Calu3 (cell line): ENCODE data around the gene TMTC4. TPM values are rescaled to one million over a fixed set of nuclear protein-coding genes. Genes with fewer than 3 reads are reported as not detected.

Source experiments
- BruUV-seq: library from RNA; stranded (reverse); fragments of 400-500 nt; replicated peaks from 2 replicates; lab custom pipeline; 2021; lab: Mats Ljungman, UMichigan
- CTCF ChIA-PET: fragments of 300-600 bp; sonication (Branson Sonifier 250); formaldehyde crosslinking; loops from one replicate; lab custom pipeline; 2022; ENCODE audit warnings: antibody characterized with exemption; lab: Charles Lee
- DNase-seq: peaks from one replicate; pipeline ENCODE4 v3.0.0; 2022
- H3K27ac Mint-ChIP-seq: one replicate; pipeline ENCODE4 v1.8.0; 2022; ENCODE audit warnings: mixed read lengths; ENCODE audit not compliant: unreplicated experiment
- H3K27me3 Mint-ChIP-seq: one replicate; pipeline ENCODE4 v1.8.0; 2022; ENCODE audit warnings: mixed read lengths; ENCODE audit not compliant: unreplicated experiment
- H3K36me3 Mint-ChIP-seq: one replicate; pipeline ENCODE4 v1.8.0; 2022; ENCODE audit warnings: mild to moderate bottlenecking, moderate library complexity, mixed read lengths; ENCODE audit not compliant: insufficient read depth, unreplicated experiment
- H3K4me1 Mint-ChIP-seq: one replicate; pipeline ENCODE4 v1.8.0; 2022; ENCODE audit warnings: mild to moderate bottlenecking, low read depth, mixed read lengths; ENCODE audit not compliant: unreplicated experiment
- H3K4me3 Mint-ChIP-seq: one replicate; pipeline ENCODE4 v1.8.0; 2022; ENCODE audit warnings: mild to moderate bottlenecking, low read depth, moderate library complexity, mixed read lengths; ENCODE audit not compliant: unreplicated experiment
- H3K9me3 Mint-ChIP-seq: one replicate; pipeline ENCODE4 v1.8.0; 2022; ENCODE audit warnings: low read depth, mixed read lengths; ENCODE audit not compliant: unreplicated experiment
- CTCF ChIP-seq: fragments of 200-600 bp; IDR thresholded peaks from one replicate; pipeline ENCODE4 v1.8.0; 2022; ENCODE audit warnings: antibody characterized with exemption; ENCODE audit not compliant: unreplicated experiment
- intact Hi-C: fragments of 100-400 bp; cut with micrococcal nuclease; formaldehyde crosslinking; loops from one replicate; pipeline ENCODE4 v1.10.0; 2022; ENCODE audit not compliant: unreplicated experiment
- total RNA-seq: library from RNA; stranded (reverse); gene quantifications from 2 replicates; pipeline ENCODE4 v1.2.3, GENCODE V29; 2022

Gene TMTC4
- total RNA-seq, 1 experiment from 2014 or later: 8.2 TPM

GRCh38 chr13:100561599-100562204 is 112.9 kb downstream of the TMTC4 start:
- Mint-ChIP-seq H3K36me3 (no peaks in the 10 kb centered on the region), H3K27me3 (no peaks in the 10 kb centered on the region)
- CTCF ChIA-PET: no interaction called here

GRCh38 chr13:100561158-100561499 is 113.5 kb downstream of the TMTC4 start:
- H3K4me1 Mint-ChIP-seq: no peaks in the 10 kb centered on the region
- intact Hi-C loops: no loop called here
- H3K4me3 Mint-ChIP-seq: no peak overlapping the region
- no peaks in the 10 kb centered on the region for H3K9me3 Mint-ChIP-seq
- no peak for DNase-seq
- no peak for TF ChIP-seq CTCF
- no peaks in the 10 kb centered on the region for H3K27me3 Mint-ChIP-seq
- no TSS peak for BruUV-seq
- no peak overlapping the region for H3K27ac Mint-ChIP-seq
- H3K36me3 Mint-ChIP-seq: no peaks in the 10 kb centered on the region
- CTCF ChIA-PET: no interaction called here

More at GRCh38 chr13:100561599-100562204, 112.9 kb downstream of the TMTC4 start:
- Mint-ChIP-seq H3K4me1 (no peaks in the 10 kb centered on the region), H3K4me3 (no peak overlapping the region), H3K27ac (no peak overlapping the region), H3K9me3 (no peaks in the 10 kb centered on the region)
- no TSS peak for BruUV-seq
- no peak for TF ChIP-seq CTCF
- no peak for DNase-seq
- intact Hi-C loops: no loop called here

- CTCF ChIA-PET: no interaction called here
- TF ChIP-seq CTCF: no peak
- no TSS peak for BruUV-seq
- H3K36me3 Mint-ChIP-seq: no peaks in the 10 kb centered on the region
- no peak for DNase-seq
- H3K4me1 Mint-ChIP-seq: no peaks in the 10 kb centered on the region
- H3K9me3 Mint-ChIP-seq: no peaks in the 10 kb centered on the region
- no peaks in the 10 kb centered on the region for H3K27me3 Mint-ChIP-seq
- H3K4me3 Mint-ChIP-seq: no peak overlapping the region
- intact Hi-C loops: no loop called here
- H3K27ac Mint-ChIP-seq: no peak overlapping the region
These were observed 114.0 kb downstream of the TMTC4 start for GRCh38 chr13:100560498-100561157.

GRCh38 chr13:100559886-100560285 is 114.7 kb downstream of the TMTC4 start:
- no peak overlapping the region for H3K27ac Mint-ChIP-seq
- H3K4me3 Mint-ChIP-seq: no peak overlapping the region
- intact Hi-C loops: no loop called here
- no peaks in the 10 kb centered on the region for H3K27me3 Mint-ChIP-seq
- CTCF ChIA-PET: no interaction called here
- DNase-seq: no peak
- no peaks in the 10 kb centered on the region for H3K9me3 Mint-ChIP-seq
- no TSS peak for BruUV-seq
- H3K36me3 Mint-ChIP-seq: no peaks in the 10 kb centered on the region
- H3K4me1 Mint-ChIP-seq: no peaks in the 10 kb centered on the region
- no peak for TF ChIP-seq CTCF

Other genes starting within 250 kb of the TMTC4 start
- gene GGACT, start 86.0 kb downstream of the TMTC4 start, total RNA-seq: 2.5 and 2.6 TPM in 2 replicates